ENCODE data around the gene DGLUCY.

DNA sequence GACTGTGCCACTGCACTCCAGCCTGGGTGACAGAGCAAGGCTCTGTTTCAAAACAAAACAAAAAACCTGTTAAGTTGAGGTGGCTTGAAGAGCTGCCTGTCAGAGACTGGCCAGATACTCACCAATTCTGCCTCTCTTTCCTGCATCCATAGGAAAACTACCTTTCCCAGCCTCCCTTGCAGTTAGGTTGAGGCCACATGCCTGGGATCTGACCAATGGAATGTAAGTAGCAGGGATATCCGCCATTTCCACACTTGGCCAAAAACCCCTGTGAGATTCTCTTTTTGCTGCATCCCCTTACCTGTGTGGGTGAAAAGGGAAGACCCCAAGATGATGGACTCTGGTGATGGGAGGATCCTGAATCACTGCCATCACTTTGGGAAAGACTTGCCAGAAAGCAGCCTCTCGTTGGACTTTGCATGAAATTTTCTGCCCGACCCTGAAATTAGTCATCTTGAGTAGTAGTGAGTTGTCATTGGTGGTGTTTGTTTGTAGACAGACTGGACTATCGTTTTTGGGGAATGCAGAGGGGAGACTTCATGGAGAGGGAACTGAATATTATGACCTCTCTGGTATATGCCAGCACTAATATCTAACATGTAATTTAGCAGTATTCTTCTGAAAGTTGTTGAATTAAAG lies 116.6 kb downstream of the DGLUCY start:
- TF ChIP-seq POLR2A (IDR thresholded peaks at IDR 0.05; ENCODE audit: low read depth, low read length) (no peak), POLR2AphosphoS5 (IDR thresholded peaks at IDR 0.05; ENCODE audit: low read depth, low read length) (no peak)

Measured in GM12891 (cell line).